ENCODE data around the gene PRSS16. TPM values are rescaled to one million over a fixed set of nuclear protein-coding genes. Genes with fewer than 3 reads are reported as not detected.

The PRSS16 gene
- total RNA-seq, 1 donor from 2014 or later = not detected

GRCh38 chr6:27224729-27225128 is 22.8 kb upstream of the PRSS16 start:
- Histone ChIP-seq H3K4me3 (no peak overlapping the region), H3K36me3 (no peaks in the 10 kb centered on the region), H3K27me3 (no peaks in the 10 kb centered on the region), H3K27ac (no peak overlapping the region), H3K9me3 (no peaks in the 10 kb centered on the region), H3K4me1 (no peaks in the 10 kb centered on the region)
- intact Hi-C loops (cut with DNase I) = no loop called here
- TF ChIP-seq CTCF (IDR thresholded peaks at IDR 0.05) = no peak
- no peak for DNase-seq (ENCODE audit: low spot score in 2 of 2)

- Histone ChIP-seq H3K9me3 (no peaks in the 10 kb centered on the region), H3K4me3 (no peak overlapping the region), H3K27ac (no peak overlapping the region), H3K27me3 (no peaks in the 10 kb centered on the region), H3K4me1 (no peaks in the 10 kb centered on the region), H3K36me3 (no peaks in the 10 kb centered on the region)
- intact Hi-C loops (cut with DNase I) = no loop called here
- TF ChIP-seq CTCF (IDR thresholded peaks at IDR 0.05) = no peak
- no peak for DNase-seq (ENCODE audit: low spot score in 2 of 2)
Measured at GRCh38 chr6:27228963-27229477, 18.5 kb upstream of the PRSS16 start.

GRCh38 chr6:27230758-27231111 is 16.8 kb upstream of the PRSS16 start:
- no peak for TF ChIP-seq CTCF (IDR thresholded peaks at IDR 0.05)
- Histone ChIP-seq H3K36me3 (no peaks in the 10 kb centered on the region), H3K27me3 (no peaks in the 10 kb centered on the region)

GRCh38 chr6:27234576-27234975 is 12.9 kb upstream of the PRSS16 start:
- Histone ChIP-seq H3K4me3 (no peak overlapping the region), H3K4me1 (no peaks in the 10 kb centered on the region), H3K27ac (no peak overlapping the region), H3K36me3 (no peaks in the 10 kb centered on the region), H3K27me3 (peaks cover 4% of the 10 kb centered on the region), H3K9me3 (peaks cover 0 to 4% of the 10 kb centered on the region in 2 donors)
- no peak for TF ChIP-seq CTCF (IDR thresholded peaks at IDR 0.05)
- intact Hi-C loops (cut with DNase I) = no loop called here
- DNase-seq (ENCODE audit: low spot score in 2 of 2) = no peak

More at GRCh38 chr6:27230758-27231111, 16.8 kb upstream of the PRSS16 start:
- no peak overlapping the region for H3K4me3 ChIP-seq
- intact Hi-C loops (cut with DNase I) = no loop called here
- H3K27ac ChIP-seq = no peak overlapping the region
- peaks cover 0 to 4% of the 10 kb centered on the region in 2 donors for H3K9me3 ChIP-seq
- no peaks in the 10 kb centered on the region for H3K4me1 ChIP-seq
- no peak for DNase-seq (ENCODE audit: low spot score in 2 of 2)

GRCh38 chr6:27237089-27237803 is 10.3 kb upstream of the PRSS16 start:
- DNase-seq (ENCODE audit: low spot score in 2 of 2) = no peak

More at GRCh38 chr6:27237089-27237803, 10.3 kb upstream of the PRSS16 start:
- Histone ChIP-seq H3K36me3 (no peaks in the 10 kb centered on the region), H3K4me3 (no peak overlapping the region), H3K27me3 (peaks cover 4% of the 10 kb centered on the region), H3K9me3 (peaks cover 0 to 4% of the 10 kb centered on the region in 2 donors), H3K27ac (no peak overlapping the region), H3K4me1 (no peaks in the 10 kb centered on the region)
- TF ChIP-seq CTCF (IDR thresholded peaks at IDR 0.05) = no peak
- intact Hi-C loops (cut with DNase I) = no loop called here

Measured in ascending aorta (tissue), 2 donors.